Heart left ventricle (tissue), 13 donors: ENCODE results near the gene CASS4.

Experiments used
- CTCF ChIP-seq, 12 donors: fragments of 200-600 bp; sonication (generic) in 4 of 12; IDR thresholded peaks; one replicate each; pipeline versions ENCODE4 v1.5.0 to v1.8.0; 2018 to 2022; ENCODE audit warnings: antibody characterized with exemption in 12 of 12, mild to moderate bottlenecking in 5 of 12
- POLR2A ChIP-seq, 2 donors: fragments of 450-650 bp; IDR thresholded peaks; one replicate each; pipeline ENCODE4 v1.6.1; 2017; ENCODE audit warnings: antibody characterized with exemption in 2 of 2, mild to moderate bottlenecking in 2 of 2, moderate library complexity in 2 of 2
- donor health status: ischemic (EF 13 %, LVEDD 7.1; RV severe dilation, severe dysfunction).
- donor health status: DM: no; HTN: yes; CAD: no.
- donor health status: DM: no; HTN: no; CAD: no.
- donor health status: ischemic (EF 25% LVEDD 6.9; RV normal size, moderate dysfunction).
- donor health status: ischemic (EF 25% LVEDD 5.7; RV mildly dilated, moderate dysfunction).
- donor health status: ischemic (EF 35%, LVEDD 5.7; RV mildly dilated, moderate dysfunction).
- donor health status: nonischemic (EF 11% LVEDD 7.7; RV severe dilation, severe dysfunction).
- donor health status: DM: yes; HTN: yes; CAD: no.
- donor health status: PGD.
- donor health status: ischemic (EF 29% LVEDD 5.4; RV normal size, mild dysfunction).
- donor health status: nonischemic (EF 23%, LVEDD 6.1; RV moderate dilation, normal function).

- TF ChIP-seq POLR2A (IDR thresholded peaks at IDR 0.05) (no peak), CTCF (IDR thresholded peaks at IDR 0.05) (no peak)
These were observed 25.8 kb upstream of the CASS4 start for GRCh38 chr20:56386219-56386618.
